NB4 (cell line): ENCODE results near the gene CCKAR.

Experiments used
- MAX ChIP-seq: IDR thresholded peaks from 2 replicates; pipeline ENCODE4 v1.6.1; 2011; ENCODE audit warnings: low read depth, low read length
- POLR2A ChIP-seq: IDR thresholded peaks from 2 replicates; pipeline ENCODE4 v1.6.1; 2011; ENCODE audit warnings: mild to moderate bottlenecking; ENCODE audit not compliant: insufficient read length; ENCODE audit errors: extremely low read depth
- TF ChIP-seq, protein P1 (sequence below): IDR thresholded peaks from one replicate; pipeline ENCODE4 v1.5.1; 2012; ENCODE audit warnings: low read depth, low read length

GRCh38 chr4:26452565-26453531 lies 37.4 kb downstream of the CCKAR start:
- TF ChIP-seq MAX (no peak), POLR2A (no peak)
- TF ChIP-seq, protein P1, sequence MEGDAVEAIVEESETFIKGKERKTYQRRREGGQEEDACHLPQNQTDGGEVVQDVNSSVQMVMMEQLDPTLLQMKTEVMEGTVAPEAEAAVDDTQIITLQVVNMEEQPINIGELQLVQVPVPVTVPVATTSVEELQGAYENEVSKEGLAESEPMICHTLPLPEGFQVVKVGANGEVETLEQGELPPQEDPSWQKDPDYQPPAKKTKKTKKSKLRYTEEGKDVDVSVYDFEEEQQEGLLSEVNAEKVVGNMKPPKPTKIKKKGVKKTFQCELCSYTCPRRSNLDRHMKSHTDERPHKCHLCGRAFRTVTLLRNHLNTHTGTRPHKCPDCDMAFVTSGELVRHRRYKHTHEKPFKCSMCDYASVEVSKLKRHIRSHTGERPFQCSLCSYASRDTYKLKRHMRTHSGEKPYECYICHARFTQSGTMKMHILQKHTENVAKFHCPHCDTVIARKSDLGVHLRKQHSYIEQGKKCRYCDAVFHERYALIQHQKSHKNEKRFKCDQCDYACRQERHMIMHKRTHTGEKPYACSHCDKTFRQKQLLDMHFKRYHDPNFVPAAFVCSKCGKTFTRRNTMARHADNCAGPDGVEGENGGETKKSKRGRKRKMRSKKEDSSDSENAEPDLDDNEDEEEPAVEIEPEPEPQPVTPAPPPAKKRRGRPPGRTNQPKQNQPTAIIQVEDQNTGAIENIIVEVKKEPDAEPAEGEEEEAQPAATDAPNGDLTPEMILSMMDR: no peak
